HEK293 (cell line): ENCODE data around the gene ACOT9.

Experiments
- CTCF ChIA-PET: fragments of 350-600 bp; formaldehyde crosslinking; extraction: SDS; loops from one replicate; lab custom pipeline; 2021; ENCODE audit warnings: antibody characterized with exemption; lab: Yijun Ruan, JAX
- POLR2A ChIA-PET: fragments of 300-600 bp; formaldehyde crosslinking; extraction: SDS; loops from one replicate; lab custom pipeline; 2020; ENCODE audit warnings: antibody characterized with exemption, inconsistent platforms; lab: Yijun Ruan, JAX
- H3K27ac ChIP-seq: fragments of 200-500 bp; sonication (Bioruptor generic); 2 replicates; pipeline ENCODE4 v1.5.1; 2014; ENCODE audit warnings: low read depth, low read length, control low read depth, inconsistent platforms; ENCODE audit errors: extremely low read depth
- H3K36me3 ChIP-seq, 2 experiments: fragments of 200-500 bp in 1 of 2; sonication (Bioruptor generic) in 1 of 2; 1 replicate in 1 of 2; 2 replicates in 1 of 2; pipeline ENCODE4 v1.5.1; 2014 to 2017; ENCODE audit warnings: inconsistent platforms in 2 of 2, low read length in 2 of 2; ENCODE audit not compliant: control insufficient read depth in 2 of 2, insufficient read depth in 1 of 2
- H3K4me1 ChIP-seq: fragments of 200-500 bp; sonication (Bioruptor generic); 2 replicates; pipeline ENCODE4 v1.5.1; 2014; ENCODE audit warnings: mild to moderate bottlenecking, low read length, inconsistent platforms; ENCODE audit not compliant: control insufficient read depth, insufficient read depth
- H3K4me3 ChIP-seq: 2 replicates; pipeline ENCODE4 v1.5.1; 2011; ENCODE audit warnings: low read depth, mild to moderate bottlenecking, control low read depth, low read length, moderate library complexity
- H3K9me3 ChIP-seq: fragments of 200-500 bp; sonication (Bioruptor generic); 2 replicates; pipeline ENCODE4 v1.5.1; 2014; ENCODE audit warnings: low read depth, low read length, inconsistent platforms; ENCODE audit not compliant: control insufficient read depth, insufficient read depth
- EGR2 ChIP-seq: fragments of 450-650 bp; formaldehyde crosslinking; IDR thresholded peaks from 2 replicates; pipeline ENCODE4 v1.5.1; 2016; ENCODE audit warnings: low read depth, missing biosample characterization, missing genetic modification characterization
- GLIS1 ChIP-seq: fragments of 450-650 bp; formaldehyde crosslinking; IDR thresholded peaks from 2 replicates; pipeline ENCODE4 v1.5.1; 2016; ENCODE audit warnings: missing biosample characterization, missing genetic modification characterization
- KLF16 ChIP-seq: fragments of 450-650 bp; formaldehyde crosslinking; IDR thresholded peaks from 2 replicates; pipeline ENCODE4 v1.5.1; 2017; ENCODE audit warnings: missing biosample characterization, missing genetic modification characterization
- KLF7 ChIP-seq: fragments of 450-650 bp; formaldehyde crosslinking; IDR thresholded peaks from 2 replicates; pipeline ENCODE4 v1.5.1; 2016; ENCODE audit warnings: missing biosample characterization, missing genetic modification characterization, borderline replicate concordance
- KLF8 ChIP-seq: fragments of 450-650 bp; formaldehyde crosslinking; IDR thresholded peaks from 2 replicates; pipeline ENCODE4 v1.5.1; 2016; ENCODE audit warnings: missing biosample characterization, missing genetic modification characterization
- KLF9 ChIP-seq: fragments of 450-650 bp; formaldehyde crosslinking; IDR thresholded peaks from 2 replicates; pipeline ENCODE4 v1.5.1; 2016; ENCODE audit warnings: missing biosample characterization, missing genetic modification characterization, low read depth
- REST ChIP-seq: fragments of 450-650 bp; formaldehyde crosslinking; IDR thresholded peaks from 2 replicates; pipeline ENCODE4 v1.5.1; 2016; ENCODE audit warnings: missing biosample characterization, missing genetic modification characterization
- SP2 ChIP-seq: fragments of 450-650 bp; formaldehyde crosslinking; IDR thresholded peaks from 2 replicates; pipeline ENCODE4 v1.5.1; 2016; ENCODE audit warnings: missing biosample characterization, missing genetic modification characterization
- WT1 ChIP-seq: fragments of 450-650 bp; formaldehyde crosslinking; IDR thresholded peaks from 2 replicates; pipeline ENCODE4 v1.5.1; 2016; ENCODE audit warnings: missing biosample characterization, missing genetic modification characterization
- ZBTB17 ChIP-seq: fragments of 450-650 bp; formaldehyde crosslinking; IDR thresholded peaks from 2 replicates; pipeline ENCODE4 v1.5.1; 2016; ENCODE audit warnings: missing biosample characterization, missing genetic modification characterization
- ZBTB21 ChIP-seq: fragments of 450-650 bp; formaldehyde crosslinking; IDR thresholded peaks from 2 replicates; pipeline ENCODE4 v1.5.1; 2017; ENCODE audit warnings: missing biosample characterization, missing genetic modification characterization
- ZFP3 ChIP-seq: fragments of 450-650 bp; formaldehyde crosslinking; IDR thresholded peaks from 2 replicates; pipeline ENCODE4 v1.5.1; 2016; ENCODE audit warnings: low read depth, missing biosample characterization, missing genetic modification characterization
- ZIC2 ChIP-seq: fragments of 450-650 bp; formaldehyde crosslinking; IDR thresholded peaks from 2 replicates; pipeline ENCODE4 v1.5.1; 2016; ENCODE audit warnings: missing biosample characterization, missing genetic modification characterization
- ZNF174 ChIP-seq: fragments of 450-650 bp; formaldehyde crosslinking; IDR thresholded peaks from 2 replicates; pipeline ENCODE4 v1.5.0; 2017; ENCODE audit warnings: missing biosample characterization, mild to moderate bottlenecking, missing genetic modification characterization
- ZNF221 ChIP-seq: fragments of 450-650 bp; formaldehyde crosslinking; IDR thresholded peaks from 2 replicates; pipeline ENCODE4 v1.5.1; 2017; ENCODE audit warnings: missing biosample characterization, missing genetic modification characterization, borderline replicate concordance
- ZNF311 ChIP-seq: fragments of 450-650 bp; formaldehyde crosslinking; IDR thresholded peaks from 2 replicates; pipeline ENCODE4 v1.5.1; 2017; ENCODE audit warnings: missing biosample characterization, missing genetic modification characterization, borderline replicate concordance
- ZNF335 ChIP-seq: fragments of 450-650 bp; formaldehyde crosslinking; conservative IDR thresholded peaks from 2 replicates; pipeline ENCODE4 v1.5.1; 2016; ENCODE audit warnings: missing biosample characterization, missing genetic modification characterization
- ZNF391 ChIP-seq: fragments of 450-650 bp; formaldehyde crosslinking; IDR thresholded peaks from 2 replicates; pipeline ENCODE4 v1.5.1; 2016; ENCODE audit warnings: low read depth, missing biosample characterization, missing genetic modification characterization, borderline replicate concordance
- ZNF600 ChIP-seq: fragments of 450-650 bp; formaldehyde crosslinking; IDR thresholded peaks from 2 replicates; pipeline ENCODE4 v1.5.1; 2016; ENCODE audit warnings: missing biosample characterization, missing genetic modification characterization
- ZNF629 ChIP-seq: fragments of 450-650 bp; formaldehyde crosslinking; IDR thresholded peaks from 2 replicates; pipeline ENCODE4 v1.5.1; 2017; ENCODE audit warnings: missing biosample characterization, missing genetic modification characterization
- ZNF747 ChIP-seq: fragments of 450-650 bp; formaldehyde crosslinking; IDR thresholded peaks from 2 replicates; pipeline ENCODE4 v1.5.1; 2016; ENCODE audit warnings: missing biosample characterization, missing genetic modification characterization
- TF ChIP-seq, protein P1 (sequence below): fragments of 450-650 bp; formaldehyde crosslinking; IDR thresholded peaks from 2 replicates; pipeline ENCODE4 v1.5.1; 2016; ENCODE audit warnings: missing biosample characterization, missing genetic modification characterization
- TF ChIP-seq, protein P2 (sequence below): sonication (generic); formaldehyde crosslinking; IDR thresholded peaks from 2 replicates; pipeline ENCODE4 v1.8.1; 2022; ENCODE audit warnings: mild to moderate bottlenecking, moderate library complexity, missing genetic modification reagents
- TF ChIP-seq, protein P3 (sequence below): fragments of 450-650 bp; formaldehyde crosslinking; IDR thresholded peaks from 2 replicates; pipeline ENCODE4 v1.5.1; 2016; ENCODE audit warnings: missing biosample characterization, missing genetic modification characterization
- TF ChIP-seq, protein P4 (sequence below): fragments of 450-650 bp; formaldehyde crosslinking; IDR thresholded peaks from 2 replicates; pipeline ENCODE4 v1.5.1; 2016; ENCODE audit warnings: missing biosample characterization, missing genetic modification characterization

Gene ACOT9

GRCh38 chrX:23742697-23743622 is at the start of gene ACOT9:
Gene ACOT9 (minus strand): TSS chrX:23743276. CDS start chrX:23743144, 132 bp downstream.
- ChIA-PET POLR2A (interaction anchor here (0.5 to 3.1 kb wide), 12 partner anchors 9 to 283 kb away, joined by 3 to 46 read pairs (median 5); partner anchors contain the start of gene SAT1), CTCF (interaction anchor here (0.7 to 2.1 kb wide), 4 partner anchors 12 to 159 kb away, joined by 4 to 7 read pairs (median 6); no protein-coding TSS in a partner anchor)
- Histone ChIP-seq H3K4me3 (peak within 1 kb of the TSS; percentile 80), H3K36me3 (no peaks in the 10 kb centered on the region), H3K4me1 (no peaks in the 10 kb centered on the region; the same call in 1 of the 2 replicates), H3K27ac (peak within 1 kb of the TSS; percentile 77), H3K9me3 (no peaks in the 10 kb centered on the region)
- TF ChIP-seq KLF9 (tag by site-specific recombination): peak; percentile 95
- peak; percentile 47; the same call in 1 of the 2 replicates for TF ChIP-seq ZNF391
- peak; percentile 45; the same call in 1 of the 2 replicates for TF ChIP-seq ZIC2 (tag by site-specific recombination)
- TF ChIP-seq KLF8 (tag by site-specific recombination): peak; percentile 47; the same call in 1 of the 2 replicates
- TF ChIP-seq ZBTB17: peak; percentile 95
- TF ChIP-seq, protein P1, sequence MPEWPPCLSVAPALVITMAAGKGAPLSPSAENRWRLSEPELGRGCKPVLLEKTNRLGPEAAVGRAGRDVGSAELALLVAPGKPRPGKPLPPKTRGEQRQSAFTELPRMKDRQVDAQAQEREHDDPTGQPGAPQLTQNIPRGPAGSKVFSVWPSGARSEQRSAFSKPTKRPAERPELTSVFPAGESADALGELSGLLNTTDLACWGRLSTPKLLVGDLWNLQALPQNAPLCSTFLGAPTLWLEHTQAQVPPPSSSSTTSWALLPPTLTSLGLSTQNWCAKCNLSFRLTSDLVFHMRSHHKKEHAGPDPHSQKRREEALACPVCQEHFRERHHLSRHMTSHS (tag by site-specific recombination): no peak
- no peak for TF ChIP-seq ZNF174 (tag by site-specific recombination)
- TF ChIP-seq, protein P2, sequence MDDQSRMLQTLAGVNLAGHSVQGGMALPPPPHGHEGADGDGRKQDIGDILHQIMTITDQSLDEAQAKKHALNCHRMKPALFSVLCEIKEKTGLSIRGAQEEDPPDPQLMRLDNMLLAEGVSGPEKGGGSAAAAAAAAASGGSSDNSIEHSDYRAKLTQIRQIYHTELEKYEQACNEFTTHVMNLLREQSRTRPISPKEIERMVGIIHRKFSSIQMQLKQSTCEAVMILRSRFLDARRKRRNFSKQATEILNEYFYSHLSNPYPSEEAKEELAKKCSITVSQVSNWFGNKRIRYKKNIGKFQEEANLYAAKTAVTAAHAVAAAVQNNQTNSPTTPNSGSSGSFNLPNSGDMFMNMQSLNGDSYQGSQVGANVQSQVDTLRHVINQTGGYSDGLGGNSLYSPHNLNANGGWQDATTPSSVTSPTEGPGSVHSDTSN (CRISPR knock-in tag): peak; percentile 72; the same call in 1 of the 2 replicates
- peak; percentile 91 for TF ChIP-seq SP2 (tag by site-specific recombination)
- TF ChIP-seq ZNF335 (tag by site-specific recombination): peak; percentile 98
- peak; percentile 67 for TF ChIP-seq KLF16 (tag by site-specific recombination)
- peak; percentile 97 for TF ChIP-seq ZNF629 (tag by site-specific recombination)
- no peak for TF ChIP-seq ZFP3 (tag by site-specific recombination)
- TF ChIP-seq ZNF311 (tag by site-specific recombination): no peak
- TF ChIP-seq, protein P3, sequence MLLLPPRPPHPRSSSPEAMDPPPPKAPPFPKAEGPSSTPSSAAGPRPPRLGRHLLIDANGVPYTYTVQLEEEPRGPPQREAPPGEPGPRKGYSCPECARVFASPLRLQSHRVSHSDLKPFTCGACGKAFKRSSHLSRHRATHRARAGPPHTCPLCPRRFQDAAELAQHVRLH (tag by site-specific recombination): no peak
- peak; percentile 24 for TF ChIP-seq GLIS1 (tag by site-specific recombination)
- TF ChIP-seq KLF7 (tag by site-specific recombination): no peak
- TF ChIP-seq EGR2 (tag by site-specific recombination): peak; percentile 79
- no peak for TF ChIP-seq ZNF747
- TF ChIP-seq, protein P4, sequence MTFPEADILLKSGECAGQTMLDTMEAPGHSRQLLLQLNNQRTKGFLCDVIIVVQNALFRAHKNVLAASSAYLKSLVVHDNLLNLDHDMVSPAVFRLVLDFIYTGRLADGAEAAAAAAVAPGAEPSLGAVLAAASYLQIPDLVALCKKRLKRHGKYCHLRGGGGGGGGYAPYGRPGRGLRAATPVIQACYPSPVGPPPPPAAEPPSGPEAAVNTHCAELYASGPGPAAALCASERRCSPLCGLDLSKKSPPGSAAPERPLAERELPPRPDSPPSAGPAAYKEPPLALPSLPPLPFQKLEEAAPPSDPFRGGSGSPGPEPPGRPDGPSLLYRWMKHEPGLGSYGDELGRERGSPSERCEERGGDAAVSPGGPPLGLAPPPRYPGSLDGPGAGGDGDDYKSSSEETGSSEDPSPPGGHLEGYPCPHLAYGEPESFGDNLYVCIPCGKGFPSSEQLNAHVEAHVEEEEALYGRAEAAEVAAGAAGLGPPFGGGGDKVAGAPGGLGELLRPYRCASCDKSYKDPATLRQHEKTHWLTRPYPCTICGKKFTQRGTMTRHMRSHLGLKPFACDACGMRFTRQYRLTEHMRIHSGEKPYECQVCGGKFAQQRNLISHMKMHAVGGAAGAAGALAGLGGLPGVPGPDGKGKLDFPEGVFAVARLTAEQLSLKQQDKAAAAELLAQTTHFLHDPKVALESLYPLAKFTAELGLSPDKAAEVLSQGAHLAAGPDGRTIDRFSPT (tag by site-specific recombination): peak; percentile 91
- peak; percentile 67 for TF ChIP-seq ZNF600 (tag by site-specific recombination)
- TF ChIP-seq REST (tag by site-specific recombination): no peak; the same call in none of the 2 replicates
- no peak for TF ChIP-seq ZNF221
- peak; percentile 95 for TF ChIP-seq ZBTB21 (tag by site-specific recombination)
- 0 out of 2 replicates have a peak, but pooled peaks have one; percentile 2 for TF ChIP-seq WT1
